Embryonic facial prominence (tissue), 1 donor: Measurements from ENCODE around the gene CAPS.

ENCODE experiments used
- DNase-seq: peaks from one replicate; pipeline ENCODE4 v3.0.0-alpha.2; 2016; ENCODE audit errors: extremely low spot score

The CAPS gene

GRCh38 chr19:5908773-5909442 lies 5.1 kb upstream of the CAPS start:
- DNase-seq, result no peak

- DNase-seq, result no peak
These were observed 3.5 kb upstream of the CAPS start for GRCh38 chr19:5910638-5910907.

- DNase-seq, result no peak
These were observed 2.7 kb upstream of the CAPS start for GRCh38 chr19:5911366-5911765.

GRCh38 chr19:5914358-5914774 lies 312 bp downstream of the CAPS start:
- no peak for DNase-seq

- DNase-seq, result no peak
These were observed 1.1 kb downstream of the CAPS start for GRCh38 chr19:5914946-5915781.

- no peak for DNase-seq
These were observed 1.7 kb downstream of the CAPS start for GRCh38 chr19:5915782-5916165.

- DNase-seq, result no peak
These were observed 2.2 kb downstream of the CAPS start for GRCh38 chr19:5916181-5916708.

GRCh38 chr19:5917431-5918107 lies 3.5 kb downstream of the CAPS start:
- DNase-seq, result no peak

- DNase-seq, result no peak
These were observed 4.5 kb downstream of the CAPS start for GRCh38 chr19:5918463-5919079.

- no peak for DNase-seq
These were observed 7.6 kb downstream of the CAPS start for GRCh38 chr19:5921516-5922160.

GRCh38 chr19:5922161-5922545 lies 8.1 kb downstream of the CAPS start:
- no peak for DNase-seq

GRCh38 chr19:5923356-5923755 lies 9.3 kb downstream of the CAPS start:
- no peak for DNase-seq

GRCh38 chr19:5925830-5926427 lies 11.9 kb downstream of the CAPS start:
- DNase-seq, result no peak

- peak; percentile 61 for DNase-seq
These were observed 12.8 kb downstream of the CAPS start for GRCh38 chr19:5926641-5927440.

- no peak for DNase-seq
These were observed 13.4 kb downstream of the CAPS start for GRCh38 chr19:5927441-5927821.

- DNase-seq, result no peak
These were observed 15.1 kb downstream of the CAPS start for GRCh38 chr19:5929179-5929578.

- no peak for DNase-seq
These were observed 15.6 kb downstream of the CAPS start for GRCh38 chr19:5929625-5930024.

GRCh38 chr19:5931251-5931650 lies 17.2 kb downstream of the CAPS start:
- DNase-seq, result no peak

- DNase-seq, result no peak
These were observed 18.1 kb downstream of the CAPS start for GRCh38 chr19:5932146-5932545.

GRCh38 chr19:5932609-5933262 lies 18.7 kb downstream of the CAPS start:
- DNase-seq, result no peak
